ENCODE results near the gene AP5Z1.

AP5Z1 gene

DNA sequence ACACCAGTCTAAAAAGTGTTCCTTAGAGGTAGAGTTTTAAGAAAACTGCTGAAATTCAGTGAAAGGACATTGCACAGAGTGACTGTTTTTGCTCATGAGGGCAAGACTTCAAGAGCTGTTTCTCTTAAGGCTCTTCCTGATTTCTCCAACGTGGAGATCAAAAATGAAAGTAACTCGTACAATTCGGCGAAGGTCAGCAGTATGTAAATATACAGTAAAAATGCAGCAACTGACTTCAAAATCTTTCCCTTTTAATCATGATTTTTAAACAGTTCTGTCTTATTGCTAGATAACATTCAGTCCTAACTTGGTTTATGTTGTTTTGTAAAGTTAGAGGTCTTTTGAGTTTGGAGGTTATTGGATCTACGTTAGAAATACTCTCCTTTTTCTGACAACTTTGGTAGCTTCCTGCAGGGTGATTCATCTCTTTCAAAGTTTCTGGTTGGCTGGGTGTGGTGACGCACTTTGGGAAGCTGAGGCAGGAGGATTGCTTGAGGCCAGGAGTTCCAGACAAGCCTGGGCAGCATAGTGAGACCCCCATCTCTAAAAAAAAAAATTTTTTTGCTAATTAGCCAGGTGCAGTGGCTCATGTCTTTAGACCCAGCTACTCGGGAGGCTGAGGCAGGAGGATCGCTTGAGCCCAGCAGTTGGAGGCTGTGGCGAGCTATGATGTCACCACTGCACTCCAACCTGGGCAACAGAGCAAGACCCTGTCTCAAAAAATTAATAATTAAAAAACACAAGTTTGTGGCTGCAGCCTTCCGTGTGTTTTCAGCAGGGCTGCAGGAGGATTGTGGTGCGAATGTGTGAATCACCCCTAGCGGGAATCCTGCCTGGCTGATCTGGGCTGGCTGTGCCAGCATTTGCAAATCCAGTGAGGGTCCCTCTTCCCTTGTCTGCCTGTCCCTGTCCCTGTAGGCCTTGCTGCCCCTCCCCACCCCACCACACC, 29.2 kb upstream of the AP5Z1 start:
- DNase-seq, result peak; percentile 24

DNA sequence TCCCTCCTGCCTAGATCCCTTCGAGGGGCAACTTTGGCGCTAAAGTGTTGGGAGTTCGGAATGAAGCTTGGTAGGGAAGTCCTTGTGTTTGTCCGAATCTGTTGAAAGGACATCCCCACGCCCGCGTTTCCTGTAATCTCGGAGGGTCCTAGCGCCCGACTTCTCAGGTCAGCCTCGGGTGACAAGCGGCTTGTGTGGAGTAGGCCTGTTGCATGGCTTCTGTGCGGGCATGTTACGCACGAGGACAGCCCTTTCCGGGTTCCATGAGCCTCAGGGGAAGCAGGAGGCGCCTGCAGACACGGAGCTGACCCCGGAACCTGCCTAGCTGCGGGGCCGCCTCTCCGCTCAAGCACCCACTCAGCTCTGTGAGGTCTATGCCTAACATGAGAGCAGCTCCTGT, 28.4 kb upstream of the AP5Z1 start:
- DNase-seq, result no peak

DNA sequence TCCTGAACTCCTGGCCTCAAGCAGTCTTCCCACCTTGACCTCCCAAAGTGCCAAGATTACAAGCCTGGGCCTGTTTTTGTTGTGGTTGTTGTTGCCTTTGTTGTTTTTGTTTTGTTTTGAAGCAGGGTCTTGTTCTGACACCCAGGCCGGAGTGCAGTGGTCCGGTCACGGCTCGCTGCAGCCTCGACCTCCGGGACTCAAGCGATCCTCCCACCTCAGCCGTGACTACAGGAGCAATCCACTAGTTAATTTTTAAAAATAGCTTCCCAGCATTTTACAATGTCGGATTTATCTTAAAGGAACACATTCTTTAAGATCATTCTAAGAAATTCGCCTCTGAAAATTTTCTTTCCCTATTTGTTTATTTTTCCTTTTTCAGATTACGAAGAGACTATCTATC, 27.7 kb upstream of the AP5Z1 start:
- no peak for DNase-seq

DNA sequence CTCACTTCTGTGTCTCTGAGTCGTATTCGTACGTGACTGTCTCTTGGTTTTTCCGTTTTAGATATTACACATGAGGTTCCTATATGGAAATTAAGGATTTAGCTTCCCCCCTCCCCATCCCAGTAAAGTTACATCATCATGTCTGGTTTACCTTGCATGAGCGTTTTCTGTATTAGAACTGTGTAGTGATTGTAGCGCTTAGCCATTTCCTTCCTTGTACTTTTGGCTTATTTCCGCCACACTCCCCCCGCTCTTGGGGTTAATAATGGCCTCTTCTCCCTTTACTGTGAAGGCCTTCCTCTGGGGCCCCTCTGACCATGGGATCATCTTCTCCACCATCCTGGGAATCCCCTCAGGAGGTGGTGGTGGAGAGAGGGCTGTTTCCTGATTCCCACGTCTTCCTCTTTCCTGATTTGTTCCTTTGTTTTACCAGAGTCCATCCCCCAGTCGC, 27.2 kb upstream of the AP5Z1 start:
- DNase-seq, result no peak

DNA sequence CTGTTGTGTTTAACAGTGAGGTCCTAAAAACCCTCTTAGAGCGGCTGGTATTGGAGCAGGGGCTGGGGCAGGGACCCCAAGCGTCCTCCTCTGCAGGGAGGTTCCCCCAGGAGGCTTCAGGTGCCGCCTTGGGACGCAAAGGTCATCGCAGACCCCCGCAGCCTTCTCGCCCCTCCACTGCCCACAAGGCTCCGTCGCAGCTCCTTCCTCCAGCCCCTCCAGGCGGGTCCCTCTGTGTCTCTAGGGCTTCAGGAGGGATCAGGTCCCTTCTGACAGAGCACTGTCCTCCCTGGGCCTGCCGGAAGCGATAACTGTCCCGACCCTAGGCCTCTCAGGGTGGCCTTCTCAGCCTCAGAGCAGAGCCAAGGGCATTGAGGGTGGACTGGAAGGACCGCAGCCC, 26.1 kb upstream of the AP5Z1 start:
- DNase-seq, result no peak

DNA sequence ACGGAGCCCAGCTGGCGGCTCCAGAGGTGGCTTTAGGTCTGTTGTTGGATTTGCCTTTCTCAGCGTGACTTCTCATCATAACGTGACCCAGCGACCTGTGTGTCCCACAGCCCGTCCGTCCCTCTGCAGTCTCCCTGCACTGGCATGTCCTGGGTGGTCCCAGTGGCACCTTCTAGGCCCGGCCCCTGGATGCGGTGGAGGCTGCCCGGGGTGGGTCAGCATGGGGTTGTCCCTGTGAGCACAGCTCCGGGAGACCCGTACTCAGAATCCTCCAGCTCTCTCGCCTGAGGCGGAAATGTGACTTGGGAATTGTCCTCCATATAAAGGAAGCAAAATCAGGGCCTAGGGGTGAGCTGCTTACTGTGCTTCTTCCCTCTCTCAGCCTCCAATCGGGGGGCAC, 25.6 kb upstream of the AP5Z1 start:
- DNase-seq, result no peak

DNA sequence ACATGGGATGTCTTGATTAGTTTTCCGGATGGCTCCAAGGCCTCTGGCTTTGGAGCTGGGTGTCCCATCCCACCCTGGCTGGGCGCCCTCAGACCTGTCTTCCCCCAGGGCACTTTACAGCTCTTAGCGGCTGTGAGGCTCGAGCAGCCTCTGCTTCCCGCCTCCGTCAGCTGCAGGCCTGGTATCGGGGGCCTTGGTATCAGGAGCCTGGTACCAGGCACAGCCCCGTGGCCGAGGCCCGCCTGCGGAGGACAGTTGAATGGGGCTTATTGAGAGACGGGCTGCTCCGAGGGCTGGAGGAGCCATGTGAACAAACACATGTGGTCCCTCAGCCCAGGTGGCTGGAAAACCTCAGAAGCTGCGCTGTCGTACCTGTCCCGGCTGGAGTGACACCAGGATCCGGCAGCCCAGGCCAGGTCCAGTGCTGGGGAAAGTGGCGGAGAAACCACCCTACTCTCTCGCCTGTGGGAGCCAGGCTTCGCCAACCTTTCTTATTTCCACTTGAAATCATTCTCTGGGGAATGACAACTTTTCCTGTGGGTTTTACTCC, 23.9 kb upstream of the AP5Z1 start:
- DNase-seq, result no peak

DNA sequence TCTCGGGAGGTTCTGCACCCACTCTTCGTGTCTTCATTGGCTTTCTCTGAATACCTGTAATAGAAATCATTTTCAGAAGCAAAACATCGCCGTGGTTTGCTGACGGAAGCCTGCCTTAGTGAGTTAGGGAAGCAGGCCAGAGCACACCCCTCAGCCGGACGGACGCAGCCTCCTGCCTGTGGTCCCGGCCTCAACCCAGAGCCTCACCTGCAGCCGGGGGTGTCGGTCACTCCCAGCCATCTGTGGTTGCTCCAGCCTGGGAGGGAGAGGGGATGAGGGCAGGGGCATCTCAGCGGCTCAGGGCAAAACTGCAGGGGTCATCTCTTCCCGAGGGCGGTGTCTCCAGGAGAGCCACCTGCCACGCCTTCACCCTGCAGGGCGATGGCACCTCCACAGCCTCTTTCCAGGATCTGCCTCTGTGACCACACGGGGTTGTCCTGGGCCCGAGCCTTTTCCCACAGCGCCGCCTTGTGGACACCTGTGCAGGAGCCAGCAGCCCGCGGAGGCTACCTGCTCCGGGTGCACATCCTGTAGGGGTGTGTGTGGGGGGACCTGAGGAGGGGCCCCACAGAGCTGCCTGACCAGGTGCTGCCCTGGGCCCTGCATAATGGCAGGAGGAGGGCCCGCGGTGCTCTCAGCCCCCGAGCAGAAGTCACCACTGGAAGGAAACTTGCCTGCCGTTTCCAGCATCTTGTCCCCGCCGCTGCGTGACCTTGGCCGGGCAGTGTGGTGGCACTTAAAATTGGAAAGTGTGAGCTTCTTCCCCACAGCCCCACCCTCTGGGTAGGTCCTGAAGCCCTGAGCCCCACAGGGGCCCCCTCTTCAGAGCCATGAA, 21.6 kb upstream of the AP5Z1 start:
- DNase-seq, result peak; percentile 28

DNA sequence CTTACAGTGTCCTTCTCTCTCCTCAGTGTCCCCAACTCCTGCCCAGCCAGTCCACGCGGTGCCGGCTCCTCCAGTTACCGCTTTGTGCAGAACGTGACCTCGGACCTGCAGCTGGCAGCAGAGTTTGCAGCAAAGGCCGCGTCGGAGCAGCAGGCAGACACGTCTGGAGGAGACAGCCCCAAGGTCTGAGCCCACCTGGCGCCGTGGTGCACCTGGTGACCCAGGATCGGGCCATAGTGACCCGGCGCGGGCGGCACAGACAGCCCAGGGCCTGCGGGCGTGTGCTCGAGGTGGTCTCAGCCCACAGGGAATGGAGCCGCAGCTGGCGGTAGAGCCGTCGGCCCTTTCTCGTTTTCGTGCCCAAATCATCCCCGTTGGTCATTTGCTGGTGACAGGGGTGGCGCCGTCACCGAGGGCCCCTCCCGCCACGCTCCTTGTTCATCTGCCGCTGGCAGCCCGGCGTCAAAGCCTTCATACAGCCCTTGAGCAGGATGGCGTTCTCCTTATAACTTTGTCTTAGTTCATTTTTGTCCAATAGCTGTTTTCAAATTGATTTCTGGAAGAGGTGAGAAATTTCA, 20.9 kb upstream of the AP5Z1 start:
- DNase-seq, result no peak

DNA sequence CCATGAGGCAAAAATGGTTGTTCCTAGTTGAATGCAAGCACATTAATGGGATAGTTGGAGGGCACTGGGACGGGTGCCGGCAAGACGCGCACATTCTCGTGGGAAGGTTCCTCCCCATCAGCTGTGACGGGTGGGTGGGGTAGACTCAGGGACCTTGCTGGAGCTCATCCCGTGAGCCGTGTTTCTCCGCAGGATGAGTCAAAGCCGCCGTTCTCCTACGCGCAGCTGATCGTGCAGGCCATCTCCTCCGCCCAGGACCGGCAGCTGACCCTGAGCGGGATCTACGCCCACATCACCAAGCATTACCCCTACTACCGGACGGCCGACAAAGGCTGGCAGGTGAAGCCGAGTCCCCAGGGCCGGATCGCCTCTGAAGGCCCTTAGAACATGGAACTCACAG, 20.4 kb upstream of the AP5Z1 start:
- DNase-seq, result no peak

DNA sequence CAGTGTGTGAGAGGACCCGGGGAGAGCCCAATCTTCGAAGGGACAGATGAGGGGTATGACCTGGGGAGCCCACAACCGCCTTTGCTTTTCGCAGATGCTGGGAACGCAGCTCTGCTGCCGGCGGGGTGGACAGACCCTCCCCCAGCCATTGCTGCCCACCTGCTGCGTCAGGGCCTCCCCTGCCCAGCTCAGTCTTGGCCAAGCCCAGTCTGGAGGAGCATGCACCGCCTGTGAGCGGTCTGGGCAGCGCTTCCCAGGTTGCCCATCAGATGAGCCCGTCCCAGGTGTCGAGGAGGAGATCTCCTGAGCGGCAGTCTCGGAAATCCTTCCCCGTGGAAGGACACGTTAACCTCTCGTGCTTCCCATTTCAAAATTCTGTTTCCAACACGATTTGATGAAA, 17.3 kb upstream of the AP5Z1 start:
- DNase-seq, result no peak

DNA sequence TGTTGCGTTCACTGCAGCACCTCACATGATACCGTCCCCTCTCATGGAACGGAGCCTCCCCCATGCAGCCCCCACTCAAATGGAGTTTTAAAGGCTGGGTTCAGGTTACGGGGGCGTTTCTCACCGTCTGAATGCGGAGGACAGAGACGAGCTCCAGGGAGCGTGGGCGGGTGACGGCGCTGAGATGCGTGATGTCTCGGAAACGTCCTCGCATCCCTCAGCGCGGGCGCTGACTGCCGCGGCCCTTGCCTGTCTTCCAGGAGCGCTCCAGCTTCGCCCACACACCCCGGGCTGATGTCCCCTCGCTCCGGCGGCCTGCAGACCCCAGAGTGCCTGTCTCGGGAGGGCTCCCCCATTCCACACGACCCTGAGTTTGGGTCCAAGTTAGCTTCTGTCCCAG, 16.6 kb upstream of the AP5Z1 start:
- no peak for DNase-seq

DNA sequence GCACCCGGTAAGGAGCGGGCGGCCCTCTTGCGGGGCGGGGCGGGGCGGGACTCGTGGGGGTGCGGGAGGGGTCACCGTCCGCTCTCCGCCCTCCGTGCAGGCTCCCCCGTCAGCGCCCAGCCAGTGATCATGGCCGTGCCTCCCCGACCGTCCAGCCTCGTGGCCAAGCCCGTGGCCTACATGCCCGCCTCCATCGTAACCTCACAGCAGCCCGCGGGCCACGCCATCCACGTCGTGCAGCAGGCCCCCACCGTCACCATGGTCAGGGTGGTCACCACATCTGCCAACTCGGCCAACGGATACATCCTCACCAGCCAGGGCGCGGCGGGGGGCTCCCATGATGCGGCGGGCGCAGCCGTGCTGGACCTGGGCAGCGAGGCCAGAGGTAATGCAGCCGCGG, 16.2 kb upstream of the AP5Z1 start:
- no peak for DNase-seq

DNA sequence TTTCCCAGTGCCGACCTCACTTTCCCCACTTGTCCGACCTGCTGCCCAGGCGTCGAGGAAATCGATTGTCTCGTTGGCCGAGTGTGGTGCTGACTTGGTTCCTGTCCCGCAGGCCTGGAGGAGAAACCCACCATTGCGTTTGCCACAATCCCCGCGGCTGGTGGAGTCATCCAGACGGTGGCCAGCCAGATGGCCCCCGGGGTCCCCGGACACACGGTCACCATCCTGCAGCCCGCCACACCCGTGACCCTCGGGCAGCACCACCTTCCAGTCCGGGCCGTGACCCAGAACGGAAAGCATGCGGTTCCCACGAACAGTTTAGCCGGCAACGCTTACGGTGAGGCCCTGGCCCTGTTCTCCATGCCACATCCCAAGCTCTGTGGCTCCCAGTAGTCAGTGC, 14.5 kb upstream of the AP5Z1 start:
- DNase-seq, result no peak

DNA sequence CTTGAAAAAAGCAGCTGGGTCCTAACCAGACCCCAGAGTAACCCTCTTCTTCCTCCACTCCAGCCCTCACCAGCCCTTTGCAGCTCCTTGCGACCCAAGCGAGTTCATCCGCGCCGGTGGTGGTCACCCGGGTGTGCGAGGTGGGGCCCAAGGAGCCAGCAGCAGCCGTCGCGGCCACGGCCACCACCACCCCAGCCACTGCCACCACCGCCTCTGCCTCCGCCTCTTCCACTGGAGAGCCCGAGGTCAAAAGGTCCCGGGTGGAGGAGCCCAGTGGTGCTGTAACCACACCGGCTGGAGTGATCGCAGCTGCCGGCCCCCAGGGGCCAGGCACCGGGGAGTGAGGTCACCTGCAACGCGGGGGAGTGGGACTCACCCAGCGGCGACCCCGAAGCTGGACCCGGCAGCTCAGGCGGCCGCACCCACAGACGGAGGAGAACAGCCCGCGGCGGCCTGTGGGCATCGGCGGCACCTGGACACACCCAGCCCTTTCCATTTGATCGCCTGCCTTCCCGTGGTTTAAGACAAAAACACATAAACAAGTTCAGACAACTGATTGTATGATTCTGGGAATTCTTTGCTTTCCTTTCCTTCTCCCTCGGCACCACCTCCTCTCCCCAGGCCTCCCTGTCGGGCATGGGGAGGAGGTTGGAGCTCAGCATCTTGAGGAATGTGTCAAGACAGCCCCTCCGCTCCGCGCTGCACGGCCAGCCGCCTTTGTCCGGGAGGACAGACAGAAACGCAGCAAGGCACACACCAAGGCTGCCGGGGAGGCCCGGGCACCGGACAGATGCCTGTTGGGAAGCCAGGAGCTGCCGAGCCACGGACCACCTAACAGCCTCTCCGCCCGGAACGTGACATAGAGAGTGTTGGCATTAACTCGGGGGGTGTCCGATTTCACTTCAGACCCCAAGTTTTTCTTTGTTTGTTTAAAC, 13.0 kb upstream of the AP5Z1 start:
- no peak for DNase-seq

DNA sequence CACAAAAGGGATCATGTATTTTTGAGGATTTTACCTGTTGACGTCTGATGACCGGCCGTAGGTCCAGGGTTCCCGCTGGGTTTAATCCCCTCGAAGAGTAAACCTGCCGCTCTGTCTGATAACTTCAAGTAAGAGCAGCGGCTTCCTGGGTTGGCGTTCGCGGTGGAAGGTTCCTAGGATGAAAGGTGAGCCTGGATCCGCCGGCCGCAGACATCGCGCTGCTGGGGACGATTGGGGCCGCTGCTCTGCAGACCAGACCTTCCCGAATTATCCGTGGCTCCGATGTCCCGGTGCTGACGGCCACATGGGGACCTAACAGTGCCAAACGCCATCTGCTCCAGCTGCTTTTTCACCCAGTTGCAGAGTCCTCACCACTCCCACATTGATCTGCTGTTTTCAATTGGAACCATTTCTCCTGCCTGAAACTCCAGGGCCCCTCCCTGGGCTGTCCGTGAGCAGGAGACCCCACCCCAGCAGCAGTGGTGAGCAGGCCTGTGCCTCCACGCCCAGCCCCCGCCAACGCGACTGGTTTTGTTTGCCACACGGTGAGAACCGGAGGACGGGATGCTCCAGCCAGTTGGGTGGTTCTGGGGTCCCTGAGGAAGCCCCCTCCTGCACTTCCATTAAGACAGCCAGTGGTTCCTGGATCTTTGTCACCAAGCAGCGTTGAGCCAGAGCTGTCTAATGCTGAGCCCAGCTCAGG, 12.2 kb upstream of the AP5Z1 start:
- no peak for DNase-seq

DNA sequence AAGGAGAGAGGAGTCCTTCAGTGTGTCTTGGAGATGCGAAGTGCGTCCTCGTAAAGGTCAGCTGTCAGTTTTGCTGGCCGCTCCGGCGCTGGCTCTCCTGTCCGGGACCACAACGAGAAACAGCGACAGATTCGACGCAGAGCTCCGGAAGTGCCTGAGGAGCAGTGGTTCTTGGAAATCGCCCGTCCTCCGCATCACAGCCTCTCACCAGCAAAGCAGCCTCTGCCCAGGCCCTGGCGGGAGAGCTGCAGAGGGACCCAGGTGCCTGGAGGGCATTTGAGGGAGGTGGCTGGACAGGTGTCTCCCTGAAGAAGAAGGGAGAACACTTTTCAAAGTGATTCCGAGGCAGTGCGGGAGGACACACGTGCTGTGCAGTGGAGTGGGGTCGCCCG, 11.6 kb upstream of the AP5Z1 start:
- no peak for DNase-seq

DNA sequence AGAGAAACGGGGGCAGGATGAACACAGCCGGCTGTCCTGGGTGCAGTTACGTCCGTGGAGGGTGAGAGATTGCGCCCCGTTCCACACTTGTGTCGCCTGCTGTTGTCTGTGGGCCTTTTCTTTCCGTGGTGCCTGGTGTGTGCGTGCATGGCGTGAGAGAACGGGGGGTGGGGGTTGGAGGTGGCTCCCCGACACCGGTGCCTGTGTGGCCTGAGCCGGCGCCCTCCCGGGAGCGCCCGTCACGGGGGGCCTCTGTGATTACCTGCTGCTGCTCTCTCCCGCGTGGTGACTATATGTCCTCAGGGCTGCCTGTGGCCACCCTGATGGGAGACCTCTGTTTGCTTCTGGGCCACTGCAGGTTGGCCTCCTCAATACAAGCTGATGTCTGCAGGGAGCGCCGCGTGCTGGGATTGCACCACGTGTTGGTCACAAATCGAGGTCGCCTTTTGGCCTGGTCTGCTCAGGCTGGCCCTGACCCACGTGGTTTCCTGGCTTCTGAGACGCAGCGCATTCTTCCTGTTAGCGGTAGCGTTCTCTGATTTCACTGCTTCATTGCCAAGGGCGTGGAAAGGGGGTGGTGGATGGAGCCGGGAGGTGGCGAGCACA, 10.9 kb upstream of the AP5Z1 start:
- DNase-seq, result no peak

DNA sequence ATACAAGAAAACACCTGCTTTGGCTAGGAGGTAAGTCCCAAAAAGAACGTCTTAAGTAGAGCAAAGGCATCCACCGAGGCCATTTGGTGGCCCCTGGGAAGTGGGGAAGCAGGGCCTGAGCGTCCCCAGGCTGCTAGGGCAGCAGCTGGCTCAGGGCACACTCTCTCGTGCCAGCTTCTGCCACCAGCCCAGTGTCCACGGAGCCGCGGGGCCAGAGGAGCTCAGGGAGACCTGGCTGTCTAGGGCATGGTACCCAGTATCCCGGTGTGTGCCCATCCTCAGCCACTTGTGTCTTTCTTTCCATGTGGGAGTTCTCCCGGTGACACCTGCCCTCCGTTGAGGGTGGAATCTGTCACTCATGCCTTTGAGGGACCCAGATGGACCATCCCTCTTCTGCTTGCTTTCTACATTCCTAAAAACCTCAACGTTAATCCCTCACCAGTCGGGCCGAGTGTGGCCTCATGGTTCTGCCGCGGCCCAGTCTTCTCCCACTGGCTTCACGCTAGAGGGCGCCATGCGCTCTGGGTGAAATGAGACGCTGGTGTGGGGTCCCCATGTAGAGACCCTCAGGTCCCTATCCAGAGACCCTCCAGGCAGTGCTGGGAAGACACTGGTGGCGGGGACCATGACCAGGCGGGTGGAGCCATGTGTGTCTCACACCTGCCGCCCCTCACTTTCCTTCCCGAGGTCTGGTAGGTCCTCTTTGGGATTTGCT, 9.5 kb upstream of the AP5Z1 start:
- DNase-seq, result no peak

Data from amniotic stem cell (primary cell).